AG10803 (cell line): ENCODE data around the gene STAG3.
"Not testable (repeated sequence)": the region's sequence is repeated elsewhere in the genome, so short reads cannot be mapped to it uniquely, and the experiment has no call there.

Experiments
- DNase-seq: peaks from one replicate; pipeline ENCODE4 v3.0.0; 2010; ENCODE audit warnings: low read depth
- H3K4me3 ChIP-seq: 2 replicates; pipeline ENCODE4 v1.5.1; 2011; ENCODE audit warnings: mild to moderate bottlenecking, low read length, control low read depth
- CTCF ChIP-seq: conservative IDR thresholded peaks from 2 replicates; pipeline ENCODE4 v1.5.1; 2011; ENCODE audit warnings: mild to moderate bottlenecking, low read length, control low read depth, inconsistent platforms

Gene STAG3

DNA sequence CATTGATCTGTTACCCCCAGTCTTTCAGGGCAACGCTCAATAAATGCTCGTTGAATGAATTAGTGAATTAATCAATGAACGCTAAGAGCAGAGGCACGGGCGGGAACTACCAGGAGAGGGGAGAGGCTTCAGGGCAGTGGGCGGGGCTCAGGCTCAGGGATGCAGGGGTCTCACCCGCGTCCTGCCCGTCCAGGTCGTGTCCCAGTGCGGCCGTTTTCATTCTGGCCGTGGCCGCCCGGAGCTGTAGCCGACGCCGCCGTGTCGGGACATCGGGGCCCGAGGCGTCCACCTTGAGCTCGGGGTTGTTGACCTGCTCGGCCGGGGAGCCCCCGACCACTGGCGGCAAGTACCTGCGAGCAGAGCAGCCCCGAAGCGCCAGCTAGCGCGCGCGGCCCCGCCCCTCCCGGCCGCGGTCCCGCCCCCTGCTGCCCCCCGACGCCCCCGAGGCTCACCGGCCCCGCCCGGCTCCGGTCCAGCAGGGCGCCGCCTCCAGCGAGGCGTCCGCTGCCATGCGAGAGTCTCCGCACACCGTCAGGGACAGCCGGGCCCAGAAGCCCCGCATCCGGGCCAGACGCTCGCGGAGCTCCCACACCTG is 6.5 kb upstream of the STAG3 start:
- no peak for DNase-seq
- H3K4me3 ChIP-seq = peak overlapping the region; percentile 17
- TF ChIP-seq CTCF = no peak

GRCh38 chr7:100171840-100172239 is 5.9 kb upstream of the STAG3 start:
- no peak for TF ChIP-seq CTCF
- H3K4me3 ChIP-seq = no peak overlapping the region
- no peak for DNase-seq

GRCh38 chr7:100173806-100174495 is 3.8 kb upstream of the STAG3 start:
- H3K4me3 ChIP-seq = no peak overlapping the region
- no peak for DNase-seq
- no peak for TF ChIP-seq CTCF

GRCh38 chr7:100174582-100174981 is 3.1 kb upstream of the STAG3 start:
- H3K4me3 ChIP-seq = no peak overlapping the region
- TF ChIP-seq CTCF = no peak
- DNase-seq = no peak

DNA sequence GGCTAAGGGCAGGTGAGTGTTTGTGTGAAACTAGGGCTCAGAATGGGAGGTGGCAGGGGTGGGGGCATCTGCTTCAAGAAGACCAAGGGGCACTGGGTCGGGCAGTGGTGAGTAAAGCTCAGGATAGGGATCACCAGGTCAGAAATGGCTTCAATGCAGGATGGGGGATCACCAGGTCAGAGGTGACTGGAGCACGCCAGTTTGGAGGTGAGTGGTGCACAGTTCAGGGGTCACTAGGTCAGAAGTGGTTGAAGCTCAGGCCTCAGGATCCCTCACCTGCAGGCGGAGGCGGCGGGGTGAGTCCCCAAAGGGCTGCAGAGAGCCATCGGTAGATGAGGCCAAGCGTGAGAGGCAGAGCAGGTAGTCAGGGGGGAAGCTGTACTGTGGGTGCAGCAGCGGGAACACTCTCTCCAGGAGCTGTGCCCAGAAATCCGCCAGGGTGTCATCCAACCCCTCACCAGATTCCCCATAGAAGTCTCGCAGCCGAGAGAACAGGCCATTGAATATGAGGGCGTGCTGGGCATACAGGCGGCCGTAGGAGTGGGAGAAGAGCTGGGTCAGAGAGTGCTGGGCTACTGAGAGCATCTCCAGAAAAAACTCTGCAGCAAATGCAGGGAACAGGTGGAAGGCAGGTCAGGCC is 2.3 kb upstream of the STAG3 start:
- H3K4me3 ChIP-seq = no peak overlapping the region
- no peak for DNase-seq
- TF ChIP-seq CTCF = no peak

DNA sequence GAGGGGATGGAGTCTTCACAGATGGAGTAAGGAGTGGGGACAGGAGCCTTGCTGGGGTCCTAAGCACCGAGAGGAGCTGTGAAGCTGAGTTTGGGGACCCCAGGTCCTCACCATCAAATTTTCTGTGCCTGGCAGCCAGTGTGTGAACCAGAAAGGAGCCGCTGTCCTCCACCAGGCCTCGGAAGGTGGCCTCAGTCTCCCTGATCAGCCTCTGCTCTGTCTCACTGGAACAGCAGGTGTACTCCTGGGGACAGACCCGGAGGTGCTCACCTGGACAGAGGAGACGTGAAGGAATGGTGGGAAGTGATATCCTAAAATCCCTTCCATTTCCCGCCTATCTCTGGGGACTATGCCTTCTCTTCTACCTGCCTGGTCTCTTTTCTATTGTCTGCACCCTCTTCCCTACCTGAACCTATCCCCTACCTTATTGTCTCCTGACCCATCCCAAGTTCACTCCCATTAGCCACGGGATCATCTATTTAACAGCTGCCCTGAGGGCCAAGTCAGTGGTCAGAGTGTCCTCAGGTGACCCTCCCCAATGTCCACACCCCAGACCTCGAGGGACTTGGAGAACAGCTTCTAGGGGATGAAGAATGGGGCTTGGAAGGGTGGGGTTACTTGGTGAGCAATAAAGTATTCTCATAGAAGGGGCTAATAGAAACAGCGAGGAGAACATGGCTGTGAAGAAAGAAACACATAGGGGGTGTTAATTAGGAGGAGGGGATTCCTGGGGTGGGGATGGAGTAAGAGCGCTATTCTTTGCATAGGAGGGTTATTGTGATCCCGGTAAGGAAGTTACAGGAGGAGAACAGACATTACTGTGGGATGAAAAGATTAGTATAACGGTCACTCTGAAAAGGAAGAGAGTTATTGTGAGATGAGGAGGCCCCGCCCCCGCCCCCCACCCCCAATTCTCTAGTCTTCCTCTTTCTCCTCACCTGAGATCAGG is 1.3 kb upstream of the STAG3 start:
- no peak for DNase-seq
- H3K4me3 ChIP-seq = peak overlapping the region; percentile 79
- no peak for TF ChIP-seq CTCF

DNA sequence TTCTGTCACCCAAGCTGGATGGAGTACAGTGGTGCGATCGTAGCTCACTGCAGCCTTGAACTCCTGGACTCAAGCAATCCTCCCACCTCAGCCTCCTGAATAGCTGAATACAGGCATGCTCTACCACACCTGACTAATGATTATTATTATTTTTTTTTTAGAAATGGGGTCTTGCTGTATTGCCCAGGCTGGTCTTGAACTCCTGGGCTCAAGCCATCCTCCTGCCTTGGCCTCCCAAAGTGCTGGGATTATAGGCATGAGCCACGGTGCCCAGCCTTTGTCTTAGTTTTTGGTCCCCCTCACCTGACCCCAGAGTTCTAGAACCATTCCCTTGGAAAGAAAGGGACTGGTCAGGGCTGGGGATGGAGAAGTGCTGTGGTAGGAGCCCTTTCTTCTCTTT is 2.4 kb downstream of the STAG3 start:
- DNase-seq, H3K4me3 ChIP-seq: not testable (repeated sequence)

DNA sequence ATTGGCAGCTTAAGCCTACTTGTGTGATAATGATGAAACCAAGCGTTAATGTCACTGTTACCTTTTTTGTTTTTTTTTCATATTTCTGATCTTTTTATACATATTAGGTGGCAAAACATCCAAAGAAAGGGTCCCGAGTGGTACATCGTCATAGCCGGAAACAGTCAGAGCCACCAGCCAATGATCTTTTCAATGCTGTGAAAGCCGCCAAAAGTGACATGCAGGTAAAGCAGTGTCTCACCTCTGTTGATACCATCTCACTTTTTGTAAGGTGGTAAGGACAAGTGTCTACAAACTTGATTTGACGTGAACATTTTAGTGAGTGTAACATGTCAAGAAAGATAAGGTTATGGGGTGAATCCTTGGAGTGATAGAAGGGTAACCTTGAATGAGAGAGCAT is 4.9 kb downstream of the STAG3 start:
- not testable (repeated sequence) for DNase-seq, H3K4me3 ChIP-seq

DNA sequence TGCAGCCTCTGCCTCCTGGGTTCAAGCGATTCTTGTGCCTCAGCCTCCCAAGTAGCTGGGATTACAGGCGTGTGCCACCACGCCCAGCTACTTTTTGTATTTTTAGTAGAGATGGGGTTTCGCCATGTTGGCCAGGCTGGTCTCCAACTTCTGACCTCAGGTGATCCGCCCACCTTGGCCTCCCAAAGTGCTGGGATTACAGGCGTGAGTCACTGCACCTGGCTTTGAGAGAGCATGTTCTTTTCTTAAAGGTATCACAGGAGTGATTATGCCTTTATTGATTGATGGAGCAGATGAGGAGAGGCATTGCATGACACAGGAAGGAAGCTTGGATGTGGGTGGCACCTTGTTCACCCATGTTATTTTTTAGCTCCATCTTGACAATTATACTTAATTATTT is 5.4 kb downstream of the STAG3 start:
- H3K4me3 ChIP-seq, DNase-seq: not testable (repeated sequence)
